ENCODE measurements around the gene RERG.

RERG gene

GRCh38 chr12:15118955-15119354 is 102.3 kb downstream of the RERG start:
- no peak for DNase-seq (ENCODE audit: extremely low read depth, low read depth)
- TF ChIP-seq CTCF (IDR thresholded peaks at IDR 0.05; ENCODE audit: low read depth, low read length): no peak

GRCh38 chr12:15116983-15117382 is 104.2 kb downstream of the RERG start:
- no peak for TF ChIP-seq CTCF (IDR thresholded peaks at IDR 0.05; ENCODE audit: low read depth, low read length)
- DNase-seq (ENCODE audit: extremely low read depth, low read depth): no peak

- no peak for TF ChIP-seq CTCF (IDR thresholded peaks at IDR 0.05; ENCODE audit: low read depth, low read length)
Measured at GRCh38 chr12:15116086-15116485, 105.1 kb downstream of the RERG start.

GRCh38 chr12:15115434-15115833 is 105.8 kb downstream of the RERG start:
- no peak for DNase-seq (ENCODE audit: extremely low read depth, low read depth)
- no peak for TF ChIP-seq CTCF (IDR thresholded peaks at IDR 0.05; ENCODE audit: low read depth, low read length)

More at GRCh38 chr12:15116086-15116485, 105.1 kb downstream of the RERG start:
- no peak for DNase-seq (ENCODE audit: extremely low read depth, low read depth)

GRCh38 chr12:15114501-15114900 is 106.7 kb downstream of the RERG start:
- no peak for TF ChIP-seq CTCF (IDR thresholded peaks at IDR 0.05; ENCODE audit: low read depth, low read length)
- DNase-seq (ENCODE audit: extremely low read depth, low read depth): no peak

- no peak for DNase-seq (ENCODE audit: extremely low read depth, low read depth)
- TF ChIP-seq CTCF (IDR thresholded peaks at IDR 0.05; ENCODE audit: low read depth, low read length): no peak
Measured at GRCh38 chr12:15092826-15093225, 128.4 kb downstream of the RERG start.

GRCh38 chr12:15090441-15090840 is 130.8 kb downstream of the RERG start:
- DNase-seq (ENCODE audit: extremely low read depth, low read depth): no peak
- TF ChIP-seq CTCF (IDR thresholded peaks at IDR 0.05; ENCODE audit: low read depth, low read length): no peak
